A549 (cell line): ENCODE measurements around the gene PIAS4.

ENCODE experiments used
- CTCF ChIP-seq: fragments of >200 bp; sonication (Bioruptor Twin); formaldehyde crosslinking; IDR thresholded peaks from 3 replicates; pipeline ENCODE4 v1.5.1; 2016
- ELK1 ChIP-seq: fragments of 150-350 bp; IDR thresholded peaks from 2 replicates; pipeline ENCODE4 v1.6.1; 2014; ENCODE audit warnings: low read depth, mild to moderate bottlenecking, low read length
- EP300 ChIP-seq, 2 experiments: fragments of >200 bp; sonication (Bioruptor Twin); formaldehyde crosslinking; IDR thresholded peaks; 2 replicates in 1 of 2; 3 replicates in 1 of 2; pipeline ENCODE4 v1.6.1; 2016 to 2017
- FOSB ChIP-seq: fragments of 250-450 bp; sonication (Bioruptor Pico); IDR thresholded peaks from 2 replicates; pipeline ENCODE4 v1.5.0; 2020; ENCODE audit warnings: mild to moderate bottlenecking, moderate library complexity
- JUN ChIP-seq, 2 experiments: fragments of >200 bp; sonication (Bioruptor Twin); formaldehyde crosslinking; IDR thresholded peaks; 2 replicates in 1 of 2; 3 replicates in 1 of 2; pipeline ENCODE4 v1.6.1; 2016 to 2017
- PHF8 ChIP-seq: fragments of 200-600 bp; sonication (generic); IDR thresholded peaks from 2 replicates; pipeline ENCODE4 v1.6.1; 2016; ENCODE audit warnings: low read depth, mild to moderate bottlenecking, antibody characterized with exemption, moderate library complexity, borderline replicate concordance
- POLR2A ChIP-seq: IDR thresholded peaks from 2 replicates; pipeline ENCODE4 v1.6.1; 2012; ENCODE audit warnings: mild to moderate bottlenecking, low read length
- RFX5 ChIP-seq: fragments of 450-650 bp; IDR thresholded peaks from 2 replicates; pipeline ENCODE4 v1.7.1; 2014; ENCODE audit warnings: antibody characterized with exemption, mild to moderate bottlenecking, moderate library complexity
- SREBF2 ChIP-seq: fragments of 450-650 bp; IDR thresholded peaks from 2 replicates; pipeline ENCODE4 v1.6.1; 2014; ENCODE audit warnings: mild to moderate bottlenecking, moderate library complexity
- TP53 ChIP-seq: fragments of 250-450 bp; sonication (Bioruptor Pico); IDR thresholded peaks from 2 replicates; pipeline ENCODE4 v1.5.0; 2021; ENCODE audit warnings: mild to moderate bottlenecking, moderate library complexity
- ZFP36 ChIP-seq: fragments of 450-650 bp; IDR thresholded peaks from 2 replicates; pipeline ENCODE4 v1.6.1; 2014; ENCODE audit warnings: borderline replicate concordance; ENCODE audit not compliant: partially characterized antibody

- TF ChIP-seq SREBF2 (no peak), RFX5 (no peak), ZFP36 (no peak), FOSB (CRISPR knock-in tag) (no peak), EP300 (IDR thresholded peaks at IDR 0.05) (no peak), POLR2A (no peak), CTCF (no peak), PHF8 (no peak), ELK1 (no peak), TP53 (CRISPR knock-in tag) (no peak), JUN (IDR thresholded peaks at IDR 0.05) (no peak)
These were observed 53.7 kb downstream of the PIAS4 start for GRCh38 chr19:4061178-4061682.
